OCI-LY1 (cell line): Measurements from ENCODE around the gene TMEM239.

Experiments used
- EZH2 ChIP-seq: fragments of 200-600 bp; sonication (generic), shearing (Covaris generic); IDR thresholded peaks from 2 replicates; pipeline ENCODE4 v1.8.0; 2017; ENCODE audit warnings: borderline replicate concordance, mixed run types, mild to moderate bottlenecking, antibody characterized with exemption, low read length, moderate library complexity, mixed read lengths
- TF ChIP-seq, protein P1 (sequence below): fragments of 200-600 bp; sonication (generic), shearing (Covaris generic); IDR thresholded peaks from 2 replicates; pipeline ENCODE4 v1.5.1; 2017; ENCODE audit warnings: mild to moderate bottlenecking, antibody characterized with exemption, low read length, moderate library complexity, mixed read lengths

DNA sequence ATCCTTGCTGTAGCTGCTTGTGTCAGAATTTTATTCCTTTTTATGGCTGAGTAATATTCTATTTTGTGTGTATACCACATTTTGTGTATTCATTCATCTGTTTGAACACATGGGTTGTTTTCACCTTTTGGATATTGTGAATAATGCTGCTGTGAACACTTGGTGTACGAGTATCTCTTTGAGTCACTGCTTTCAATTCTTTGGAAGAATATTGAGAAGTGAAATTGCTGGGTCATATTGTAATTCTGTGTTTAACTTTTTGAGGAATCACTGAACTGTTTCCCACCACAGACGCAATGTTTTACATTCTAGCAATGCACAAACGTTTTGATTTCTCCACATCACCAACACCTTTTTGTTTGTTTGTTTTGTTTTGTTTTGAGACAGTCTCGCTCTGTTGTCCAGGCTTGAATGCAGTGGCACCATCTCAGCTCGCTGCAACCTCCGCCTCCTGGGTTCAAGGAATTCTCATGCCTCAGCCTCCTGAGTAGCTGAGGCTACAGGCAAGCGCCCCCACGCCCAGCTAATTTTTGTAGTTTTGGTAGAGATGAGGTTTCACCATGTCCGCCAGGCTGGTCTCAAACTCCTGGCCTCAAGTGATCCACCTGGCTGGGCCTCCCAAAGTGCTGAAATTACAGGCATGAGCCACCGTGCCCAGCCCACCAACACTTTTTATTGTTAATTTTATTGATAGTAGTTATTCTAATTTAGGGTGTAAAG, 37.4 kb upstream of the TMEM239 start:
- TF ChIP-seq, protein P1, sequence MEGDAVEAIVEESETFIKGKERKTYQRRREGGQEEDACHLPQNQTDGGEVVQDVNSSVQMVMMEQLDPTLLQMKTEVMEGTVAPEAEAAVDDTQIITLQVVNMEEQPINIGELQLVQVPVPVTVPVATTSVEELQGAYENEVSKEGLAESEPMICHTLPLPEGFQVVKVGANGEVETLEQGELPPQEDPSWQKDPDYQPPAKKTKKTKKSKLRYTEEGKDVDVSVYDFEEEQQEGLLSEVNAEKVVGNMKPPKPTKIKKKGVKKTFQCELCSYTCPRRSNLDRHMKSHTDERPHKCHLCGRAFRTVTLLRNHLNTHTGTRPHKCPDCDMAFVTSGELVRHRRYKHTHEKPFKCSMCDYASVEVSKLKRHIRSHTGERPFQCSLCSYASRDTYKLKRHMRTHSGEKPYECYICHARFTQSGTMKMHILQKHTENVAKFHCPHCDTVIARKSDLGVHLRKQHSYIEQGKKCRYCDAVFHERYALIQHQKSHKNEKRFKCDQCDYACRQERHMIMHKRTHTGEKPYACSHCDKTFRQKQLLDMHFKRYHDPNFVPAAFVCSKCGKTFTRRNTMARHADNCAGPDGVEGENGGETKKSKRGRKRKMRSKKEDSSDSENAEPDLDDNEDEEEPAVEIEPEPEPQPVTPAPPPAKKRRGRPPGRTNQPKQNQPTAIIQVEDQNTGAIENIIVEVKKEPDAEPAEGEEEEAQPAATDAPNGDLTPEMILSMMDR = no peak
- no peak for TF ChIP-seq EZH2
